ENCODE results near the gene VWA3B. TPM values are rescaled to one million over a fixed set of nuclear protein-coding genes. Genes with fewer than 3 reads are reported as not detected.

VWA3B gene
- total RNA-seq, 6 donors from 2014 or later: 0.72 to 25.3 (median 5.3) TPM

DNA sequence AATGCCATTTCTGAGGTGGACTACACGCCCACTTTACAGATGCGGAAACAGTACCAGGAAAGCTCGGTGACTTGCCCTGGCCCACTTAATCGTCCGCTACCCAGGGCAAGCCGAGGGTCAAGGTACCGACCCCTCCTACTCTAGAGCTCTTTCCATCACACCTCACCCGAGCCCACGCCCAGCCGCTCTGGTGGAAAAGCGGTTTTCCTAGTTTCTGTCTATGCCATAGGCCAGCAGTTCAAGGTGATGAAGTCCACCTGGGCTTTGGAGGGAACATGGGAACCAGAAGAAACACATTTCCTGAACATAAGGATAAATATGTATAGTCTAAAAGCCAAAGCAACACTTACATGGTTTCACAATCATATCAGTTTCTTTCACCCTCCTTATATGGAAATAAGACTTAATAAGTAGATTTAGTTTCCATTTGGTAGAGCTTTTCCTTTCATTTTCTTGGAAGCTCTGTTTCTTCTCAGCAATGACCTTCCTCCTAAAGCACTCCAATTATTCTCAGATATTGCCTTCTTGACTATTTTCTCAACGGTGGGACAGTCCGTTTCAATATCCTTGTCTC is 567 bp downstream of the VWA3B start:
- H3K4me3 ChIP-seq: peak overlapping the region in 3 of 4 donors; percentile 40 to 47 (median 45)
- peaks cover 14 to 26% (median 18%) of the 10 kb centered on the region in 4 donors for H3K4me1 ChIP-seq
- H3K9me3 ChIP-seq: no peaks in the 10 kb centered on the region
- ATAC-seq (ENCODE audit: low FRiP score in 2 of 2) (no peak), DNase-seq (no peak)
- H3K36me3 ChIP-seq: no peaks in the 10 kb centered on the region
- 55 to 64% methylated on average over 12 to 13 of the region's 13 CpGs for WGBS, 2 donors
- H3K27ac ChIP-seq: no peak overlapping the region
- TF ChIP-seq POLR2A (IDR thresholded peaks at IDR 0.05) (no peak), POLR2AphosphoS5 (IDR thresholded peaks at IDR 0.05) (no peak), EP300 (IDR thresholded peaks at IDR 0.05) (no peak)
- TF ChIP-seq, protein P1, sequence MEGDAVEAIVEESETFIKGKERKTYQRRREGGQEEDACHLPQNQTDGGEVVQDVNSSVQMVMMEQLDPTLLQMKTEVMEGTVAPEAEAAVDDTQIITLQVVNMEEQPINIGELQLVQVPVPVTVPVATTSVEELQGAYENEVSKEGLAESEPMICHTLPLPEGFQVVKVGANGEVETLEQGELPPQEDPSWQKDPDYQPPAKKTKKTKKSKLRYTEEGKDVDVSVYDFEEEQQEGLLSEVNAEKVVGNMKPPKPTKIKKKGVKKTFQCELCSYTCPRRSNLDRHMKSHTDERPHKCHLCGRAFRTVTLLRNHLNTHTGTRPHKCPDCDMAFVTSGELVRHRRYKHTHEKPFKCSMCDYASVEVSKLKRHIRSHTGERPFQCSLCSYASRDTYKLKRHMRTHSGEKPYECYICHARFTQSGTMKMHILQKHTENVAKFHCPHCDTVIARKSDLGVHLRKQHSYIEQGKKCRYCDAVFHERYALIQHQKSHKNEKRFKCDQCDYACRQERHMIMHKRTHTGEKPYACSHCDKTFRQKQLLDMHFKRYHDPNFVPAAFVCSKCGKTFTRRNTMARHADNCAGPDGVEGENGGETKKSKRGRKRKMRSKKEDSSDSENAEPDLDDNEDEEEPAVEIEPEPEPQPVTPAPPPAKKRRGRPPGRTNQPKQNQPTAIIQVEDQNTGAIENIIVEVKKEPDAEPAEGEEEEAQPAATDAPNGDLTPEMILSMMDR (IDR thresholded peaks at IDR 0.05): no peak
- H3K27me3 ChIP-seq: no peaks in the 10 kb centered on the region

DNA sequence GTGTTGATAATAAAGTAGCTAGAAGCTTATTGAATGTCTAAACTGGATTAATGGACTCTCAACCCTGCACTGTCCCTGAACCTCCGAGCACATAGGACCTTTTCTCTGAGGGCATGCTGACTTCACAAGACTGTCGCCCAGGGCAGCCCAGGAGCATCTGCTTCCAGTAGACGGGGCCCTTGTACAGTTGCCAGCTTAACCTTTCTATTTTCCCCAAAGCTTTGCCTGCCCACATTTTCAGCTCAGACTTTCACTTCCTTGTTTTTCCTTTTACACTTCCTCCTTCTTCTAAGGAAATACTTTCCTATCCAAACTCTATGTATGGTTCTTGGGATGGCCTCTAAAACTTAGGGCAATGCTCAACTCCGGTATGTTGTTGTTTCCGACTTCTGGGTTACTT is 1.3 kb downstream of the VWA3B start:
- H3K4me1 ChIP-seq: peaks cover 14 to 26% (median 18%) of the 10 kb centered on the region in 4 donors
- H3K27ac ChIP-seq: no peak overlapping the region
- 77 to 85% methylated on average over 5 of the region's 5 CpGs for WGBS, 2 donors
- no peaks in the 10 kb centered on the region for H3K9me3 ChIP-seq
- H3K36me3 ChIP-seq: no peaks in the 10 kb centered on the region
- peak; percentile 52 to 75 for ATAC-seq (ENCODE audit: low FRiP score in 2 of 2)
- TF ChIP-seq POLR2A (IDR thresholded peaks at IDR 0.05): no peak
- DNase-seq: peak in 1 of 2 donors; percentile 33
- no peaks in the 10 kb centered on the region for H3K27me3 ChIP-seq
- H3K4me3 ChIP-seq: no peak overlapping the region

DNA sequence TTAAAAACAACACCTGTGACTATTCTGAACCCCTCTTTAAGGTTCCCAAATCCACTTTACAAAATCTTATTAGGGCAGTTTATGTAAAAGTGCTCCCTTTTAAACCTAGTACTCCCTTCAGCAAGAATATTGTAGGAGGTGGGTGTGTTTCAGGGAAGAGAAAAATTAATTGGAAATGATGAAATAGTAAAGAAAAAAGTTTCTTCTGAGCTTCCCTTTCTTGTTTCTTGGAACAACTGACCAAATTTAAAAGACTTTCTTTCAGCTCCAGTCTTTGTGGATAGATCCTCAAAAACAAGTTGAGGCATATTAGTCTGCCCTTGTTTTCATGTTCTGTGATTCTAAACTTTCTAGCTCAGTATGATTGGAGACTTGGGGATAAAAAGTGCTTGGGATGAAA is 3.0 kb downstream of the VWA3B start:
- ATAC-seq (ENCODE audit: low FRiP score in 2 of 2) (no peak), DNase-seq (no peak)
- TF ChIP-seq, protein P1 (IDR thresholded peaks at IDR 0.05): no peak
- TF ChIP-seq POLR2A (IDR thresholded peaks at IDR 0.05) (no peak), POLR2AphosphoS5 (IDR thresholded peaks at IDR 0.05) (no peak), EP300 (IDR thresholded peaks at IDR 0.05) (no peak)
- Histone ChIP-seq H3K27me3 (no peaks in the 10 kb centered on the region), H3K4me3 (no peak overlapping the region), H3K36me3 (no peaks in the 10 kb centered on the region), H3K9me3 (peaks cover 0 to 1% (median 0%) of the 10 kb centered on the region in 4 donors), H3K4me1 (peaks cover 14 to 26% (median 18%) of the 10 kb centered on the region in 4 donors), H3K27ac (no peak overlapping the region)

DNA sequence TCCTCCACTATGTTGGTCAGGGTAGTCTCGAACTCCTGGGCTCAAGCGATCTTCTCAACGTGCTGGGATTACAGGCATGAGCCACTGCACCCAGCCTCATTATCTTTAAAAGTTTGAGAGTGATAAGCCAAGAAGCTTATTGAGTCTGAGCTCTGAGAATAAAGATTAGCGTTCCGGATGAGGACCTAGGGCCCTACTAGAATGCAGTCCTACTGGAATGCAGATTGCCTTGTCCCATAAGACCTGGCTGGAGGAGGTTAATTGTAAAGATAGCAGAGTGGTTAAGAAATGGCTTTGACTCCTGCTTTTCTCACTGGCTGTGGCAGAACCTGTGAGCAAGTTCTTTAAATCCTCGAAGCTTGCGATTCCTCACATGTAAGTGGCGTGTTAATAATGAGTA is 4.0 kb downstream of the VWA3B start:
- Histone ChIP-seq H3K27me3 (no peaks in the 10 kb centered on the region), H3K9me3 (peaks cover 0 to 8% (median 3%) of the 10 kb centered on the region in 4 donors), H3K27ac (no peak overlapping the region), H3K36me3 (no peaks in the 10 kb centered on the region), H3K4me1 (peaks cover 14 to 26% (median 18%) of the 10 kb centered on the region in 4 donors), H3K4me3 (no peak overlapping the region)
- no peak for ATAC-seq (ENCODE audit: low FRiP score in 2 of 2)
- TF ChIP-seq POLR2A (IDR thresholded peaks at IDR 0.05) (no peak), POLR2AphosphoS5 (IDR thresholded peaks at IDR 0.05) (no peak)
- WGBS, 2 donors: 73 to 82% methylated on average over 8 of the region's 8 CpGs
- DNase-seq: no peak

DNA sequence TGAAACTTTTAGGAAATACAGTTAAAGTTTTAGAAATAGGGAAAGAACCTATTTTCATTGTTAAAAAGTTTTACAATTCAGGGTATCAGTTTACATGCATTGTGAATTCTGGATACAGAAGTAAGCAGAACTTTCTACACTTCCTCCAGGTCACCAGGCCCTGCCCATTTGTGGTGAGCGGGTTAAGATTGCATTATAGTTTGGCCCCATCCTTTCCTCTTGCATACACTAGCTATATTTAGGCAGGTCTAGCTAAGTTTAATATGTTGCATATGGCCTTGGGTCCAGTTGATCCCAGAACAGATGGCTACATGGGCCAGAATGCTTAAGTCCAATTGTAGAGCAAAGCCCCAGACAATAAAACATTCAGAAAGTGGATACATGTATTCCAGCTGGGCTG is 4.8 kb downstream of the VWA3B start:
- Histone ChIP-seq H3K27ac (no peak overlapping the region), H3K27me3 (no peaks in the 10 kb centered on the region), H3K4me1 (peaks cover 8 to 20% (median 12%) of the 10 kb centered on the region in 4 donors), H3K9me3 (peaks cover 0 to 12% (median 4%) of the 10 kb centered on the region in 4 donors), H3K4me3 (no peak overlapping the region), H3K36me3 (no peaks in the 10 kb centered on the region)
- WGBS, 2 donors: 48 to 56% methylated on average over 1 of the region's 1 CpG
- TF ChIP-seq, protein P1 (IDR thresholded peaks at IDR 0.05): no peak
- TF ChIP-seq EP300 (IDR thresholded peaks at IDR 0.05) (no peak), POLR2A (IDR thresholded peaks at IDR 0.05) (no peak), POLR2AphosphoS5 (IDR thresholded peaks at IDR 0.05) (no peak)
- peak in 1 of 2 donors; percentile 53 for ATAC-seq (ENCODE audit: low FRiP score in 2 of 2)
- DNase-seq: peak in 1 of 2 donors; percentile 38

DNA sequence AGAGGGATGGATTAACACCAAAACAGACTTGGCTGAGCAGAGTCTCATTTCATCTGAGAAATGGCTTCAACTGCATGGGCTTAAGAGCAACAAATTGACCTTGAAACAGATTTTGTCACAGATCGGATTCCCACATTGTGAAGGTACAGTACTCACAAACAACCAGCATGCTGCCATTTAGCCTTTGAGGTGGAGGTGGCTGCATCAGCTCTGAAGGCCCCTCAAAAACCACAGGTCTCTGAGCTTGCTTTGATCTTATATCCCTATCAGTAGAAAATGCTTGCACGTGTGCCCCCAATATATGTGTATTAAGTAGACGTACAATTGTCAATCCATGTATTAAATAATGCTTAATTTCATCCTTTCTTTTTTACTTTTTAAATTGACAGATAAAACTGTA is 6.2 kb downstream of the VWA3B start:
- H3K27me3 ChIP-seq: no peaks in the 10 kb centered on the region
- no peak overlapping the region for H3K27ac ChIP-seq
- no peak for ATAC-seq (ENCODE audit: low FRiP score in 2 of 2)
- H3K4me1 ChIP-seq: peaks cover 0 to 6% (median 1%) of the 10 kb centered on the region in 4 donors
- H3K36me3 ChIP-seq: no peaks in the 10 kb centered on the region
- H3K9me3 ChIP-seq: peaks cover 0 to 12% (median 4%) of the 10 kb centered on the region in 4 donors
- no peak overlapping the region for H3K4me3 ChIP-seq
- TF ChIP-seq EP300 (IDR thresholded peaks at IDR 0.05): no peak
- no peak for TF ChIP-seq POLR2A (IDR thresholded peaks at IDR 0.05)
- TF ChIP-seq, protein P1 (IDR thresholded peaks at IDR 0.05): no peak
- no peak for TF ChIP-seq POLR2AphosphoS5 (IDR thresholded peaks at IDR 0.05)
- 86 to 95% methylated on average over 3 of the region's 3 CpGs for WGBS, 2 donors
- DNase-seq: no peak

Measured in upper lobe of left lung (tissue), 6 donors.